ENCODE data around the gene ADRM1. TPM values are rescaled to one million over a fixed set of nuclear protein-coding genes. Genes with fewer than 3 reads are reported as not detected.

ADRM1 gene
- total RNA-seq, 5 donors from 2014 or later (not counting 1 experiment from before 2014, with no cell fraction given): 44.7 to 80.3 (median 72.9) TPM

DNA sequence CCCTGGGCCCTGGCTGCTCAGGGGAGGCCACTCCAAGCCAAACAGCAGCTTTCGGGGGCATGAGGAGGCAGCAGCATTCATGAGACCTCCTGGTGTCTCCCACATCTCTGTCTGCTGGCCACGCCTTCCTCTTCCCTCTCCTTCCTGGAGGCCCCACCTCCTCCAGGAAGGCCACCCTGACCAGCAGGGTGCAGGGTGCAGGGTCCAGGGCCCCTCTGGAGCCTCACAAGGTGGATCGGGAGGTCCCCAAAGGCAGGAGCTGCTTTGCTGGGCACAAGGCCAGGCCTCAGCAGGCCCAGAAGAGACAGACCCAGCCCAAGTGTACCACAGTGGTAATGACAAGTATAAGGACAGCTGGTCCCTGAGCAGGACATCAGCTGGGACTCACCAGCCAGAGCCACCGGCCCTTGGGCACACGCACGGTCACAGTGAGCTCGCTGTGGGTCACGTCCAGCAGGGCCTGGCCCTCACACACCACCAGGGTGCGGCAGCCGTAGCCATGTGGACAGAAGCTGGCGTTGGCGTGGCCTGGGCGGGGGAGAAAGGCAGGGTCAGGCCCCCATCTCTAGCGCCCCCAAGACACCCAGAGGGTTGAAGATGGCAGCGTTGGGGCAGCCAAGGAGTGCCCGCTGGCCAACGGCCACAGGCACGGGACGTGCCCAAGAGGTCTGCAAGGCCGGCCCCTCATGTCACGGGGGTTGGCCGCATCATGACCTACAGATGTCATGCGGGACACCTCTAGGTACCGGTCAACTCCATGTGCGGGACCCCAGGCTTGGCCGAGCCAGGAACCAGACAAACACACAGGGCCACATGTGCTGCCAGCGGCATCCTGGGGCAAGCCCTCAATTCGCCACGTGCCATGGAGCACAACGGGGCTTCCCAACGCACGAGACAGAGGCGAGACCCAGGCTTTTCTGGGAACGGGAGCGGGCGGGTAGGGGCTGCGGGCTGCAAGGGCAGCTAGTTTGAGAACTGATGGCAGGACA is 26.9 kb downstream of the ADRM1 start:
- no peaks in the 10 kb centered on the region for H3K4me1 Mint-ChIP-seq
- H3K27me3 Mint-ChIP-seq: no peaks in the 10 kb centered on the region
- Histone ChIP-seq H3K27ac (ENCODE audit: low read length) (no peak overlapping the region), H3K9me3 (no peaks in the 10 kb centered on the region), H3K36me3 (ENCODE audit: control insufficient read depth in 2 of 2, extremely low read depth in 1 of 2, insufficient read depth in 1 of 2, low read length in 1 of 2) (no peaks in the 10 kb centered on the region), H3K27me3 (replicated peaks in 1 of 2; ENCODE audit: control insufficient read depth in 2 of 2, extremely low read depth in 1 of 2, insufficient read depth in 2 of 2, low read length in 1 of 2) (peaks cover 0 to 25% of the 10 kb centered on the region in 2 experiments), H3K4me1 (ENCODE audit: control insufficient read depth in 1 of 2, extremely low read depth in 1 of 2, insufficient read depth in 2 of 2, low read length in 2 of 2) (no peaks in the 10 kb centered on the region), H3K4me3 (ENCODE audit: control insufficient read depth in 1 of 2, extremely low read depth in 1 of 2, low read length in 1 of 2) (no peak overlapping the region)
- DNase-seq: no peak
- no peak overlapping the region for H3K27ac Mint-ChIP-seq
- ChIA-PET POLR2A (no interaction called here), CTCF (no interaction called here)
- no peak for ATAC-seq (replicated peaks in 1 of 4)
- no peaks in the 10 kb centered on the region for H3K36me3 Mint-ChIP-seq
- no peak overlapping the region for H3K4me3 Mint-ChIP-seq
- no peaks in the 10 kb centered on the region for H3K9me3 Mint-ChIP-seq
- WGBS (ENCODE audit: insufficient coverage): 94% methylated on average over 36 of the region's 37 CpGs

- no peak overlapping the region for H3K27ac ChIP-seq (ENCODE audit: low read length)
- WGBS (ENCODE audit: insufficient coverage): 90% methylated on average over 24 of the region's 46 CpGs
- H3K36me3 ChIP-seq (ENCODE audit: control insufficient read depth in 2 of 2, extremely low read depth in 1 of 2, insufficient read depth in 1 of 2, low read length in 1 of 2): no peaks in the 10 kb centered on the region
- H3K27ac Mint-ChIP-seq: no peak overlapping the region
- H3K36me3 Mint-ChIP-seq: no peaks in the 10 kb centered on the region
- peaks cover 0 to 35% of the 10 kb centered on the region in 2 experiments for H3K27me3 ChIP-seq (replicated peaks in 1 of 2; ENCODE audit: control insufficient read depth in 2 of 2, extremely low read depth in 1 of 2, insufficient read depth in 2 of 2, low read length in 1 of 2)
- DNase-seq (no peak), ATAC-seq (replicated peaks in 1 of 4) (no peak)
- ChIA-PET POLR2A (no interaction called here), CTCF (no interaction called here)
- no peaks in the 10 kb centered on the region for H3K4me1 ChIP-seq (ENCODE audit: control insufficient read depth in 1 of 2, extremely low read depth in 1 of 2, insufficient read depth in 2 of 2, low read length in 2 of 2)
- no peak overlapping the region for H3K4me3 Mint-ChIP-seq
- H3K4me1 Mint-ChIP-seq: no peaks in the 10 kb centered on the region
- no peaks in the 10 kb centered on the region for H3K9me3 ChIP-seq
- H3K27me3 Mint-ChIP-seq: no peaks in the 10 kb centered on the region
- H3K9me3 Mint-ChIP-seq: no peaks in the 10 kb centered on the region
- H3K4me3 ChIP-seq (ENCODE audit: control insufficient read depth in 1 of 2, extremely low read depth in 1 of 2, low read length in 1 of 2): no peak overlapping the region
These were observed 27.9 kb downstream of the ADRM1 start for GRCh38 chr20:62330576-62331317.

GRCh38 chr20:62331347-62331746 is 28.6 kb downstream of the ADRM1 start:
- POLR2A ChIA-PET: no interaction called here
- ATAC-seq (replicated peaks in 1 of 4): no peak

DNA sequence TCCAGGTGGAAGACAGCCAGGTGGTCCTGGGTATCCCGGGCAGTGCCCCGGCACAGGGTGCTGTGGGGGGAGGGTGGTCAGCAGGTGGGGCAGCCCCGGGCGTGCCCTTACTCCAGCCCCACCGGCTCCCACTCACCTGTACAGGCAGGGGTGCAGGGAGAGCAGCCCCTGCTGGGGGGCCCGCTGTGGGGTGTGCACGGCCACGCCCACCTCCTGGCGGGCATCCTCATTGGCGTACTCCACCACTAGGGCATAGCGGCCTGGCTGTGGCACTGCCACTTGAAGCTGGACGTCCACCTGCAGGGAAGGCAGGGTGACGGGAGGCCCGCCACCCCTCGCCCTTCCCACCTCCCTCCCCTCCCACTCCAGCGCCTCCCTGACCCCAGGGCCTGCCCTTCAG is 29.6 kb downstream of the ADRM1 start:
- H3K9me3 ChIP-seq: no peaks in the 10 kb centered on the region
- POLR2A ChIA-PET: no interaction called here
- H3K9me3 Mint-ChIP-seq: no peaks in the 10 kb centered on the region
- 82% methylated on average over 8 of the region's 16 CpGs for WGBS (ENCODE audit: insufficient coverage)
- H3K27ac Mint-ChIP-seq: no peak overlapping the region
- CTCF ChIA-PET: no interaction called here
- ATAC-seq (replicated peaks in 1 of 4) (no peak), DNase-seq (no peak)
- no peak overlapping the region for H3K4me3 Mint-ChIP-seq
- H3K27ac ChIP-seq (ENCODE audit: low read length): no peak overlapping the region
- H3K27me3 ChIP-seq (replicated peaks in 1 of 2; ENCODE audit: control insufficient read depth in 2 of 2, extremely low read depth in 1 of 2, insufficient read depth in 2 of 2, low read length in 1 of 2): peaks cover 0 to 48% of the 10 kb centered on the region in 2 experiments
- H3K36me3 ChIP-seq (ENCODE audit: control insufficient read depth in 2 of 2, extremely low read depth in 1 of 2, insufficient read depth in 1 of 2, low read length in 1 of 2): no peaks in the 10 kb centered on the region
- no peak overlapping the region for H3K4me3 ChIP-seq (ENCODE audit: control insufficient read depth in 1 of 2, extremely low read depth in 1 of 2, low read length in 1 of 2)
- no peaks in the 10 kb centered on the region for H3K4me1 ChIP-seq (ENCODE audit: control insufficient read depth in 1 of 2, extremely low read depth in 1 of 2, insufficient read depth in 2 of 2, low read length in 2 of 2)
- peaks cover 0 to 7% (median 0%) of the 10 kb centered on the region in 3 donors for H3K4me1 Mint-ChIP-seq
- H3K36me3 Mint-ChIP-seq: no peaks in the 10 kb centered on the region
- H3K27me3 Mint-ChIP-seq: peaks cover 0 to 10% of the 10 kb centered on the region in 2 donors

More at GRCh38 chr20:62331347-62331746, 28.6 kb downstream of the ADRM1 start:
- no peak overlapping the region for H3K27ac ChIP-seq (ENCODE audit: low read length)
- CTCF ChIA-PET: no interaction called here
- Mint-ChIP-seq H3K27me3 (peaks cover 0 to 3% of the 10 kb centered on the region in 2 donors), H3K4me3 (no peak overlapping the region), H3K4me1 (no peaks in the 10 kb centered on the region), H3K27ac (no peak overlapping the region), H3K9me3 (no peaks in the 10 kb centered on the region), H3K36me3 (no peaks in the 10 kb centered on the region)
- no peak for DNase-seq
- no peaks in the 10 kb centered on the region for H3K4me1 ChIP-seq (ENCODE audit: control insufficient read depth in 1 of 2, extremely low read depth in 1 of 2, insufficient read depth in 2 of 2, low read length in 2 of 2)
- no peak overlapping the region for H3K4me3 ChIP-seq (ENCODE audit: control insufficient read depth in 1 of 2, extremely low read depth in 1 of 2, low read length in 1 of 2)
- no peaks in the 10 kb centered on the region for H3K36me3 ChIP-seq (ENCODE audit: control insufficient read depth in 2 of 2, extremely low read depth in 1 of 2, insufficient read depth in 1 of 2, low read length in 1 of 2)
- no peaks in the 10 kb centered on the region for H3K9me3 ChIP-seq
- WGBS (ENCODE audit: insufficient coverage): 92% methylated on average over 17 of the region's 19 CpGs
- H3K27me3 ChIP-seq (replicated peaks in 1 of 2; ENCODE audit: control insufficient read depth in 2 of 2, extremely low read depth in 1 of 2, insufficient read depth in 2 of 2, low read length in 1 of 2): peaks cover 0 to 41% of the 10 kb centered on the region in 2 experiments

DNA sequence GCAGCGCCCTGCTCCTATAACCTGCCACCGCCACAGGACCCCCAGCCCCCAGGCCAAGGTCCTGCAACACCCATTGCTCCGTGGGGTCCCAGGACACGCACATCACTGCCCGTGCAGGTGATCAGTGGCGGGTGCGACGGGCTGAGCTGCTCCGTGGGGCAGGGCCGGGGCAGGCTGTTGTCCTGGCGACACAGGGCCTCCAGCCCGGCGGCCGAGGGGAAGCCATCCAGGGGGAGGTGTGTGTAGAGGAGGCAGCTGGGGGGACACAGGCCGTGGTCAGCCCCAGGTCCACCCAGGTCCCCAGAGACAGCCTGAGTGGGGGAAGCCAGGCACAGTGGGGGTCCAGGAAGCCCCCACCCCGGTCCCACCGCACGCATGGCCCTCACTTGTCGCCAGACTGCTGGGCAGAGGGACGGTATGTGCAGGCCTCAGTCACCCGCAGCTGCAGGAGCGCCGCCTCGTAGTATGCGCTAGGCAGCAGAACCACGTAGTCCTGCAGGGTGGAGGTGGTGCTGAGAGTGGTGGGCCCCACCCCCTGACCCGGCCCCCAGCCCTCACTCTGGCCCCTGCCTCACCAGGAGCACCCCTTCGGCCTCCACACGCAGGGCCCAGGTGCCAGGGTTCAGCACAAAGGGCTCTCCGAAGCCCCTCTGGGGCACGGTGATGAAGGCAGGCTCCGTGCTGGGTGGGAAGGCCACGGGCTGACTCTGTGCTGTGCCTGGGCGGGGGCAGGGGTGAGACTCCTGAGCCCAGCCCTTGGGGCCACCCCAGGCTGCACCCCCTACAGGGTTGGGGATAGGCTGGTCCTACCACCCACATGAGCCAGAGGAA is 30.4 kb downstream of the ADRM1 start:
- ChIA-PET CTCF (no interaction called here), POLR2A (no interaction called here)
- no peak for DNase-seq
- Histone ChIP-seq H3K27me3 (replicated peaks in 1 of 2; ENCODE audit: control insufficient read depth in 2 of 2, extremely low read depth in 1 of 2, insufficient read depth in 2 of 2, low read length in 1 of 2) (peaks cover 0 to 56% of the 10 kb centered on the region in 2 experiments), H3K36me3 (ENCODE audit: control insufficient read depth in 2 of 2, extremely low read depth in 1 of 2, insufficient read depth in 1 of 2, low read length in 1 of 2) (no peaks in the 10 kb centered on the region), H3K4me1 (ENCODE audit: control insufficient read depth in 1 of 2, extremely low read depth in 1 of 2, insufficient read depth in 2 of 2, low read length in 2 of 2) (no peaks in the 10 kb centered on the region), H3K4me3 (ENCODE audit: control insufficient read depth in 1 of 2, extremely low read depth in 1 of 2, low read length in 1 of 2) (no peak overlapping the region), H3K9me3 (no peaks in the 10 kb centered on the region), H3K27ac (ENCODE audit: low read length) (no peak overlapping the region)
- H3K4me3 Mint-ChIP-seq: no peak overlapping the region
- peaks cover 0 to 10% (median 0%) of the 10 kb centered on the region in 3 donors for H3K4me1 Mint-ChIP-seq
- H3K27me3 Mint-ChIP-seq: peaks cover 0 to 10% of the 10 kb centered on the region in 2 donors
- no peak for ATAC-seq (replicated peaks in 1 of 4)
- H3K9me3 Mint-ChIP-seq: no peaks in the 10 kb centered on the region
- WGBS (ENCODE audit: insufficient coverage): 86% methylated on average over 20 of the region's 34 CpGs
- no peaks in the 10 kb centered on the region for H3K36me3 Mint-ChIP-seq
- H3K27ac Mint-ChIP-seq: no peak overlapping the region

Data from T-cell (primary cell).